Measurements from ENCODE around the gene CFAP52. TPM values are rescaled to one million over a fixed set of nuclear protein-coding genes. Genes with fewer than 3 reads are reported as not detected.
"Not testable (repeated sequence)": the region's sequence is repeated elsewhere in the genome, so short reads cannot be mapped to it uniquely, and the experiment has no call there.

Gene CFAP52
- total and polyA plus RNA-seq, 2 experiments from 2014 or later, result not detected

DNA sequence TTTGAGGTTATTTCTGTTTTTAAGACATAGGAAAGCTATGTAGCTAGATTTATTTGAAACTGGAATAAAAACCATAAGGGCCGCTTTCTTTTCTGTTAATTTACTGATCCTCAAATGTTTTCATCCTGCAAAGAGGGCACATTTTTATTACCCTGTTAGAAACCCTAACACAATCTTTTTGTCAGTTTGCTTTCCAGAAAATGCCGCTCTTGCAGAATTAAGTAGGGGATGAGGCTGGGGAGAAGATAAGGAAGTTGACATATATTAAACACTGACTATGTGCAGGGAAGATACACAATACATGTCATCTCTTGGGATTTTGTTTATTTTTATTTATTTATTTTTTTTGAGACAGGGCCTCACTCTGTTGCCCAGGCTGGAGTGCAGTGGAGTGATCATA is 84.6 kb downstream of the CFAP52 start (continued):
- TF ChIP-seq, protein P1, sequence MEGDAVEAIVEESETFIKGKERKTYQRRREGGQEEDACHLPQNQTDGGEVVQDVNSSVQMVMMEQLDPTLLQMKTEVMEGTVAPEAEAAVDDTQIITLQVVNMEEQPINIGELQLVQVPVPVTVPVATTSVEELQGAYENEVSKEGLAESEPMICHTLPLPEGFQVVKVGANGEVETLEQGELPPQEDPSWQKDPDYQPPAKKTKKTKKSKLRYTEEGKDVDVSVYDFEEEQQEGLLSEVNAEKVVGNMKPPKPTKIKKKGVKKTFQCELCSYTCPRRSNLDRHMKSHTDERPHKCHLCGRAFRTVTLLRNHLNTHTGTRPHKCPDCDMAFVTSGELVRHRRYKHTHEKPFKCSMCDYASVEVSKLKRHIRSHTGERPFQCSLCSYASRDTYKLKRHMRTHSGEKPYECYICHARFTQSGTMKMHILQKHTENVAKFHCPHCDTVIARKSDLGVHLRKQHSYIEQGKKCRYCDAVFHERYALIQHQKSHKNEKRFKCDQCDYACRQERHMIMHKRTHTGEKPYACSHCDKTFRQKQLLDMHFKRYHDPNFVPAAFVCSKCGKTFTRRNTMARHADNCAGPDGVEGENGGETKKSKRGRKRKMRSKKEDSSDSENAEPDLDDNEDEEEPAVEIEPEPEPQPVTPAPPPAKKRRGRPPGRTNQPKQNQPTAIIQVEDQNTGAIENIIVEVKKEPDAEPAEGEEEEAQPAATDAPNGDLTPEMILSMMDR (conservative IDR thresholded peaks at IDR 0.05; ENCODE audit: low read depth in 2 of 2), result no peak
- TF ChIP-seq STAT1 (IDR thresholded peaks at IDR 0.05; ENCODE audit: unreplicated experiment) (no peak), JUNB (IDR thresholded peaks at IDR 0.05; ENCODE audit: unreplicated experiment) (no peak)
- TF ChIP-seq, protein P2, sequence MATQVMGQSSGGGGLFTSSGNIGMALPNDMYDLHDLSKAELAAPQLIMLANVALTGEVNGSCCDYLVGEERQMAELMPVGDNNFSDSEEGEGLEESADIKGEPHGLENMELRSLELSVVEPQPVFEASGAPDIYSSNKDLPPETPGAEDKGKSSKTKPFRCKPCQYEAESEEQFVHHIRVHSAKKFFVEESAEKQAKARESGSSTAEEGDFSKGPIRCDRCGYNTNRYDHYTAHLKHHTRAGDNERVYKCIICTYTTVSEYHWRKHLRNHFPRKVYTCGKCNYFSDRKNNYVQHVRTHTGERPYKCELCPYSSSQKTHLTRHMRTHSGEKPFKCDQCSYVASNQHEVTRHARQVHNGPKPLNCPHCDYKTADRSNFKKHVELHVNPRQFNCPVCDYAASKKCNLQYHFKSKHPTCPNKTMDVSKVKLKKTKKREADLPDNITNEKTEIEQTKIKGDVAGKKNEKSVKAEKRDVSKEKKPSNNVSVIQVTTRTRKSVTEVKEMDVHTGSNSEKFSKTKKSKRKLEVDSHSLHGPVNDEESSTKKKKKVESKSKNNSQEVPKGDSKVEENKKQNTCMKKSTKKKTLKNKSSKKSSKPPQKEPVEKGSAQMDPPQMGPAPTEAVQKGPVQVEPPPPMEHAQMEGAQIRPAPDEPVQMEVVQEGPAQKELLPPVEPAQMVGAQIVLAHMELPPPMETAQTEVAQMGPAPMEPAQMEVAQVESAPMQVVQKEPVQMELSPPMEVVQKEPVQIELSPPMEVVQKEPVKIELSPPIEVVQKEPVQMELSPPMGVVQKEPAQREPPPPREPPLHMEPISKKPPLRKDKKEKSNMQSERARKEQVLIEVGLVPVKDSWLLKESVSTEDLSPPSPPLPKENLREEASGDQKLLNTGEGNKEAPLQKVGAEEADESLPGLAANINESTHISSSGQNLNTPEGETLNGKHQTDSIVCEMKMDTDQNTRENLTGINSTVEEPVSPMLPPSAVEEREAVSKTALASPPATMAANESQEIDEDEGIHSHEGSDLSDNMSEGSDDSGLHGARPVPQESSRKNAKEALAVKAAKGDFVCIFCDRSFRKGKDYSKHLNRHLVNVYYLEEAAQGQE (IDR thresholded peaks at IDR 0.05; ENCODE audit: unreplicated experiment), result no peak

- H3K36me3 Mint-ChIP-seq (ENCODE audit: low read depth), result peaks cover 31% of the 10 kb centered on the region
- not testable (repeated sequence) for H3K36me3 ChIP-seq (ENCODE audit: insufficient read depth); ATAC-seq; H3K27me3 ChIP-seq (ENCODE audit: insufficient read depth); H3K4me3 Mint-ChIP-seq; H3K9me3 Mint-ChIP-seq; H3K4me3 ChIP-seq; H3K4me2 ChIP-seq; H3K27me3 Mint-ChIP-seq (ENCODE audit: insufficient read depth, low read depth, poor library complexity); H3K9me2 ChIP-seq (ENCODE audit: insufficient read depth); DNase-seq (ENCODE audit: low spot score); H3F3A ChIP-seq (replicated peaks; ENCODE audit: low read depth); H3K79me2 ChIP-seq (replicated peaks; ENCODE audit: insufficient read depth); H3K27ac Mint-ChIP-seq; H3K4me1 ChIP-seq (ENCODE audit: insufficient read depth); H3K27ac ChIP-seq (ENCODE audit: low read depth); H2AFZ ChIP-seq; H4K20me1 ChIP-seq (replicated peaks; ENCODE audit: insufficient read depth)
- peaks cover 11% of the 10 kb centered on the region for H3K4me1 Mint-ChIP-seq
Measured at GRCh38 chr17:9663511-9663910, 87.1 kb downstream of the CFAP52 start.

DNA sequence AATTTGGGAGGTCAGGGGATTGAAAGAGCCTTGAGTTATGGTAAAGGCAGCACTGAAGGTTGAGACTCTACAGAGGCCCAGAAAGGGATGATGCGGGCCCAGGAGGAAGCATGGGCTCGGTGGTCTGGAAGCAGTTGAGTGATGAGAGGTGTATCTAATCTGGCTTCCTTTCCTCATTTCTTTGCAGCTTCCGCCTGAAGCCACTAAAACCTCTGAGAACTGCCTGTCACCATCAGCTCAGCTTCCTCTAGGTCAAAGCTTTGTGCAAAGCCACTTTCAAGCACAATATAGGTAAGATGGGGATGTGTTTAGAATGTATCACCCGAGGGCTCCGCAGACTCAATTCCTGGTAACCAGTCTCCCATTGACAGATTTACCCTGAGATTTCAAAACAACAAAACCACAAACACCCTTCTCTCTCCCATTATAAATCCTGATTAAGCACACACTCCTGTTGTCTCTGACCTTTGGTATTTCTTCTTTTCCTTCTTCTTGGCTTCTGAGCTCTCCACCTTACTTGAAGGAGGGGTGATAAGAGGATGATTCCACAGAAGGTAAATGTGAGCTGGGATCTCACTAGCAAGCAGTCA is 90.1 kb downstream of the CFAP52 start:
- Histone ChIP-seq H3K36me3 (ENCODE audit: insufficient read depth) (no peaks in the 10 kb centered on the region; the same call in 1 of the 2 replicates), H3K79me2 (replicated peaks; ENCODE audit: insufficient read depth) (no peaks in the 10 kb centered on the region; the same call in 1 of the 2 replicates), H3K27ac (ENCODE audit: low read depth) (no peak overlapping the region), H3K27me3 (ENCODE audit: insufficient read depth) (no peaks in the 10 kb centered on the region), H3K4me1 (ENCODE audit: insufficient read depth) (0 out of 2 replicates have a peak, but pooled peaks cover 6% of the 10 kb centered on the region), H3K4me3 (no peak overlapping the region), H2AFZ (no peak overlapping the region), H3K4me2 (no peak overlapping the region), H3K9me2 (ENCODE audit: insufficient read depth) (no peaks in the 10 kb centered on the region), H3F3A (replicated peaks; ENCODE audit: low read depth) (no peaks in the 10 kb centered on the region), H4K20me1 (replicated peaks; ENCODE audit: insufficient read depth) (no peaks in the 10 kb centered on the region; the same call in 1 of the 2 replicates)
- peaks cover 31% of the 10 kb centered on the region for H3K36me3 Mint-ChIP-seq (ENCODE audit: low read depth)
- no peak overlapping the region for H3K4me3 Mint-ChIP-seq
- peaks cover 3% of the 10 kb centered on the region for H3K27me3 Mint-ChIP-seq (ENCODE audit: insufficient read depth, low read depth, poor library complexity)
- H3K4me1 Mint-ChIP-seq, result peaks cover 29% of the 10 kb centered on the region
- DNase-seq (ENCODE audit: low spot score) (no peak), ATAC-seq (no peak)
- H3K9me3 Mint-ChIP-seq, result peaks cover 6% of the 10 kb centered on the region; the same call in 2 of the 3 replicates
- no peak overlapping the region for H3K27ac Mint-ChIP-seq
- TF ChIP-seq, protein P2 (IDR thresholded peaks at IDR 0.05; ENCODE audit: unreplicated experiment), result no peak
- TF ChIP-seq ZNF114 (CRISPR knock-in tag; IDR thresholded peaks at IDR 0.05), result no peak
- no peak for TF ChIP-seq STAT1 (IDR thresholded peaks at IDR 0.05; ENCODE audit: unreplicated experiment)
- TF ChIP-seq ZNF331 (CRISPR knock-in tag; IDR thresholded peaks at IDR 0.05; ENCODE audit: low read depth), result no peak
- TF ChIP-seq EZH2phosphoT487 (IDR thresholded peaks at IDR 0.05; ENCODE audit: unreplicated experiment), result no peak
- no peak for TF ChIP-seq NANOG (IDR thresholded peaks at IDR 0.05; ENCODE audit: borderline replicate concordance)
- no peak for TF ChIP-seq EZH2 (IDR thresholded peaks at IDR 0.05; ENCODE audit: low read depth, unreplicated experiment)
- TF ChIP-seq, protein P3, sequence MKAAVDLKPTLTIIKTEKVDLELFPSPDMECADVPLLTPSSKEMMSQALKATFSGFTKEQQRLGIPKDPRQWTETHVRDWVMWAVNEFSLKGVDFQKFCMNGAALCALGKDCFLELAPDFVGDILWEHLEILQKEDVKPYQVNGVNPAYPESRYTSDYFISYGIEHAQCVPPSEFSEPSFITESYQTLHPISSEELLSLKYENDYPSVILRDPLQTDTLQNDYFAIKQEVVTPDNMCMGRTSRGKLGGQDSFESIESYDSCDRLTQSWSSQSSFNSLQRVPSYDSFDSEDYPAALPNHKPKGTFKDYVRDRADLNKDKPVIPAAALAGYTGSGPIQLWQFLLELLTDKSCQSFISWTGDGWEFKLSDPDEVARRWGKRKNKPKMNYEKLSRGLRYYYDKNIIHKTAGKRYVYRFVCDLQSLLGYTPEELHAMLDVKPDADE (IDR thresholded peaks at IDR 0.05), result no peak
